ENCODE measurements around the gene MPDU1.

GRCh38 chr17:7626956-7627249 lies 43.3 kb downstream of the MPDU1 start:
- TF ChIP-seq CTCF (IDR thresholded peaks at IDR 0.05; ENCODE audit: low read depth, low read length, missing input control) (no peak), GABPA (IDR thresholded peaks at IDR 0.05 in 1 of 2, conservative IDR thresholded peaks at IDR 0.05 in 1 of 2) (no peak), HNF4A (conservative IDR thresholded peaks at IDR 0.05) (no peak), FOXA1 (IDR thresholded peaks at IDR 0.05) (no peak), YY1 (IDR thresholded peaks at IDR 0.05) (no peak), TAF1 (conservative IDR thresholded peaks at IDR 0.05) (no peak), ZBTB33 (IDR thresholded peaks at IDR 0.05) (no peak), JUND (IDR thresholded peaks at IDR 0.05) (no peak), RAD21 (IDR thresholded peaks at IDR 0.05) (no peak), MAX (IDR thresholded peaks at IDR 0.05) (no peak), ATF3 (IDR thresholded peaks at IDR 0.05) (no peak), REST (IDR thresholded peaks at IDR 0.05) (no peak)
